Measurements from ENCODE around the gene GRWD1. TPM values are rescaled to one million over a fixed set of nuclear protein-coding genes. Genes with fewer than 3 reads are reported as not detected.

GRWD1 gene
- total RNA-seq, 1 donor from 2014 or later = 25.0 TPM

GRCh38 chr19:48480558-48481500 lies 35.0 kb downstream of the GRWD1 start:
- Mint-ChIP-seq H3K9me3 (ENCODE audit: unreplicated experiment) (peaks cover 34% of the 10 kb centered on the region), H3K4me3 (ENCODE audit: unreplicated experiment) (peak overlapping the region; percentile 71), H3K27ac (ENCODE audit: unreplicated experiment) (peak overlapping the region; percentile 90), H3K27me3 (ENCODE audit: unreplicated experiment) (peaks cover 28% of the 10 kb centered on the region), H3K4me1 (ENCODE audit: low read depth, unreplicated experiment) (peaks cover 29% of the 10 kb centered on the region), H3K36me3 (ENCODE audit: unreplicated experiment) (peaks cover 11% of the 10 kb centered on the region)
- no peak for TF ChIP-seq CTCF (IDR thresholded peaks at IDR 0.05; ENCODE audit: partially characterized antibody, unreplicated experiment)
- DNase-seq = peak; percentile 66

GRCh38 chr19:48481846-48482639 lies 36.3 kb downstream of the GRWD1 start:
- Mint-ChIP-seq H3K27me3 (ENCODE audit: unreplicated experiment) (peaks cover 26% of the 10 kb centered on the region), H3K9me3 (ENCODE audit: unreplicated experiment) (peaks cover 34% of the 10 kb centered on the region), H3K27ac (ENCODE audit: unreplicated experiment) (peak overlapping the region; percentile 79), H3K4me1 (ENCODE audit: low read depth, unreplicated experiment) (peaks cover 29% of the 10 kb centered on the region), H3K4me3 (ENCODE audit: unreplicated experiment) (peak overlapping the region; percentile 58), H3K36me3 (ENCODE audit: unreplicated experiment) (peaks cover 11% of the 10 kb centered on the region)
- TF ChIP-seq CTCF (IDR thresholded peaks at IDR 0.05; ENCODE audit: partially characterized antibody, unreplicated experiment) = no peak
- no peak for DNase-seq

GRCh38 chr19:48483301-48483700 lies 37.5 kb downstream of the GRWD1 start:
- Mint-ChIP-seq H3K4me1 (ENCODE audit: low read depth, unreplicated experiment) (peaks cover 29% of the 10 kb centered on the region), H3K9me3 (ENCODE audit: unreplicated experiment) (peaks cover 34% of the 10 kb centered on the region), H3K27ac (ENCODE audit: unreplicated experiment) (no peak overlapping the region), H3K27me3 (ENCODE audit: unreplicated experiment) (peaks cover 29% of the 10 kb centered on the region), H3K36me3 (ENCODE audit: unreplicated experiment) (peaks cover 11% of the 10 kb centered on the region), H3K4me3 (ENCODE audit: unreplicated experiment) (no peak overlapping the region)
- TF ChIP-seq CTCF (IDR thresholded peaks at IDR 0.05; ENCODE audit: partially characterized antibody, unreplicated experiment) = no peak
- DNase-seq = no peak

- Mint-ChIP-seq H3K27me3 (ENCODE audit: unreplicated experiment) (peaks cover 28% of the 10 kb centered on the region), H3K9me3 (ENCODE audit: unreplicated experiment) (peaks cover 35% of the 10 kb centered on the region), H3K4me3 (ENCODE audit: unreplicated experiment) (peak overlapping the region; percentile 51), H3K36me3 (ENCODE audit: unreplicated experiment) (peaks cover 9% of the 10 kb centered on the region), H3K27ac (ENCODE audit: unreplicated experiment) (peak overlapping the region; percentile 81), H3K4me1 (ENCODE audit: low read depth, unreplicated experiment) (peaks cover 26% of the 10 kb centered on the region)
- TF ChIP-seq CTCF (IDR thresholded peaks at IDR 0.05; ENCODE audit: partially characterized antibody, unreplicated experiment) = no peak
- no peak for DNase-seq
These were observed 38.6 kb downstream of the GRWD1 start for GRCh38 chr19:48484247-48484893.

Measured in glutamatergic neuron (in vitro differentiated cells).